KOPT-K1 (cell line): ENCODE data around the gene PI3.

Source experiments
- H3K27ac ChIP-seq: fragments of 200-600 bp; sonication (generic); 2 replicates; pipeline ENCODE4 v1.5.1; 2016; ENCODE audit warnings: antibody characterized with exemption, mild to moderate bottlenecking, low read depth, low read length; ENCODE audit not compliant: poor library complexity, severe bottlenecking
- H3K36me3 ChIP-seq: fragments of 200-600 bp; sonication (generic); 2 replicates; pipeline ENCODE4 v1.5.1; 2017; ENCODE audit warnings: antibody characterized with exemption, mild to moderate bottlenecking, low read length, moderate library complexity; ENCODE audit not compliant: insufficient read depth
- H3K9me3 ChIP-seq: fragments of 200-600 bp; sonication (generic); 2 replicates; pipeline ENCODE4 v1.5.1; 2017; ENCODE audit warnings: antibody characterized with exemption, low read length, mild to moderate bottlenecking; ENCODE audit not compliant: insufficient read depth, poor library complexity, severe bottlenecking

PI3 gene

DNA sequence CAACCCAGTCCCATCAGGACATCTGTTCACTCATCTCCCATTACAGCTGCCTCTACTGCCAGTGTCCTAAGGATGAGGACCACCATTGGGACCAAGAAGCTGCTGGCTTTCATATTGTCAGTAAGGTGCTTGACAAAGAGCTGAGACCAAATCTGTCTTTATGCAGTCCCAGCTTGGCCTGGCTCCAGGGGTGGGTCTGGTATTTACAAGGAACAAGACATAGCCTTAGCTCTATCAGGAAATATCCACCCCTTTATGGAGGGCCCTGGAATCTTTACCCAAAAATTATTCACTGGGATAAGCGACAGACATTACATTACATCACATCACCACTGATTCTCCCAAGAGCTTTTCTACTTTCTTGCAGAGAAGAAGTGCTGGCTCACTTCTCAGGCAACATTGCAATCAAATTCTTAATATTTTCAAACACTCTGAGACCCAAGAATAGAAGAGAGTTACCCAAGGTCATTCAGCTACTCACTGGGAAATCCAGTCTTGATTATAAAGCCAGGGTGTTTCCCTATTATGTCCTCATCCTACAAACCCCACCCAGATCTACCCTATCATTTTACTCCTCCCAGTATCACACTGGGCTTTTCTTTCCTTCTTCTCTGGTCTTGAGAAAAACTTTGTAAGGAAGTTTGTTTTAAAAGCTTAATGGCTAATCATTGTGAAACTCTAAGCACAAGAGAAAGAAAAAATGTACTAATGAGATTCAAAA lies 11.5 kb upstream of the PI3 start:
- Histone ChIP-seq H3K36me3 (no peaks in the 10 kb centered on the region), H3K9me3 (peaks cover 7% of the 10 kb centered on the region), H3K27ac (no peak overlapping the region)

DNA sequence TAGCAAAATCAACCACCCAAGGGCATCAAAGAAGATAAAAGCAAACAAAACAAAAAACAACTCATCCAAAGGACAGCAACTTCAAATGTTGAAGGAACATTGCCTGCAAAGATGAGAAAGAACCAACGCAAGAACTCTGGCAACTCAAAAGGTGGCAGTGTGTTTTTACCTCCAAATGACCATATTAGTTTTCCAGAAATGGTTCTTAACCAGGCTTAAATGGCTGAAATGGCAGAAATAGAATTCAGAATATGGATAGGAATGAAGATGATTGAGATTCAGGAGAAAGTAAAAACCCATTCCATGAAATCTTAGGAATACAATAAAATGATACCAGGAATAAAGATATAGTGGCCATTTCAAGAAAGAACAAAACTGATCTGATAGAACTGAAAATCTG lies 9.8 kb upstream of the PI3 start:
- H3K27ac ChIP-seq, result no peak overlapping the region
- H3K36me3 ChIP-seq, result no peaks in the 10 kb centered on the region
- no peaks in the 10 kb centered on the region for H3K9me3 ChIP-seq

DNA sequence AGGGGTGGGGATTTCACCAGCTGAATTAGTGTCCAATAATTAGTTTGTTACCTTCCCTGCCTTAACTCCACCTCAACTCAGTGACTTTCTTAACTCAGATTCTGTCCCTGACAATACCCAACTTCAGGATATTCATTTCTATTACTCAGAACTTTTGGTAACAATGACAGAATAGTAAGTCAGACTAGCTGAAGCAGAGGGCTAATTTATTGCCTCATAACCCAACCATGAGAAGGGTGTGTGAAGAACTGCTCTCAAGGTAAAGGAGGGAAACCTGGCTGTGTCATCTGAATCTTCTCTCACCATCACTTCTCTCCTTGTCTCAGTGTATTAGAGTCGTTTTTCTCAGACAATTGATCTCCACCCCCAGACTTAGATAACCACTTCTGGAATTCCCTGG lies 1.2 kb upstream of the PI3 start:
- Histone ChIP-seq H3K9me3 (no peaks in the 10 kb centered on the region), H3K36me3 (no peaks in the 10 kb centered on the region), H3K27ac (no peak overlapping the region)

GRCh38 chr20:45176526-45177267 lies 2.0 kb downstream of the PI3 start:
- Histone ChIP-seq H3K36me3 (no peaks in the 10 kb centered on the region), H3K9me3 (no peaks in the 10 kb centered on the region), H3K27ac (no peak overlapping the region)

GRCh38 chr20:45179166-45179565 lies 4.5 kb downstream of the PI3 start:
- Histone ChIP-seq H3K9me3 (no peaks in the 10 kb centered on the region), H3K36me3 (no peaks in the 10 kb centered on the region), H3K27ac (no peak overlapping the region)

- no peaks in the 10 kb centered on the region for H3K36me3 ChIP-seq
- H3K9me3 ChIP-seq, result no peaks in the 10 kb centered on the region
- H3K27ac ChIP-seq, result no peak overlapping the region
Observed at GRCh38 chr20:45181639-45182038, 6.9 kb downstream of the PI3 start.

GRCh38 chr20:45183084-45183483 lies 8.4 kb downstream of the PI3 start:
- no peak overlapping the region for H3K27ac ChIP-seq
- H3K9me3 ChIP-seq, result no peaks in the 10 kb centered on the region
- no peaks in the 10 kb centered on the region for H3K36me3 ChIP-seq

DNA sequence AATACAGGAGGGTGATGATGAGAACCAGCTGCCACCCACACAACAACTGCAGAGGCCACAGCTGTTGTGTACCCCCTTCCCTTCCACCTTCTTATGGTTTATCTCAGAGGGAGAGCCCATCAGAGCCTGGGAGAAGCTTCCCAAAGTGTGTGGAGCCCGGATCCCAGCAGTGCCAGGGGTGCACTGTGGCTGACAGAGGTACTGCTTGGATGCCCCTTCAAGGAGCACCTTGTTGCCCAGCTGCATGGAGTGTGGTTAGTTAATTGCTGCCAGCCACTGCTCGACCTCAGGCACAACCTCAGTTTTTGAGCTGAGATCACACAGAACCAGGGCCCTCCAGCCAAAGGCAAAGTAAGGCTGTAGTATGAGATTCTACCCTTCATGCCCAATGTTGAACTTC lies 13.0 kb downstream of the PI3 start:
- Histone ChIP-seq H3K9me3 (no peaks in the 10 kb centered on the region), H3K27ac (no peak overlapping the region), H3K36me3 (no peaks in the 10 kb centered on the region)

- no peaks in the 10 kb centered on the region for H3K36me3 ChIP-seq
- H3K27ac ChIP-seq, result no peak overlapping the region
- H3K9me3 ChIP-seq, result no peaks in the 10 kb centered on the region
Observed at GRCh38 chr20:45189067-45189609, 14.4 kb downstream of the PI3 start.

DNA sequence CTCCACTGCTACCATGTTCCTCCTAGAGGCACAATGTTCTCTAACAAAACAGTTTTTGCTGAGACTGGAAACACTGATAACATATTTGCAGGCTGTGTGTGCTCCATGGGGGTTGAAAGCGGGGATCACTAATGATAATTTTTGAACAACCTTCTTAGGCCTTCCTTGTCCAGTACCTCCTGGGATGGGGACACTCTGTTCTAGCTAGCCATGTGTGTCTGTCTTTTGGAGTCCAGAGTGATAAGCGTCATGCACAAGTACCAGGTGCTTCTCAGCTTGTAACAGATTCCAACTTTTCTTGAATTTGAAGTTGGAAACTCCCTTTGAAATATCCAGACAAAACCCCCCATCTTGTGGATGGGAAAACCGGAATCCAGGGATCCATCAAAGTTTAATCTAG lies 15.2 kb downstream of the PI3 start:
- Histone ChIP-seq H3K36me3 (no peaks in the 10 kb centered on the region), H3K27ac (no peak overlapping the region), H3K9me3 (no peaks in the 10 kb centered on the region)

DNA sequence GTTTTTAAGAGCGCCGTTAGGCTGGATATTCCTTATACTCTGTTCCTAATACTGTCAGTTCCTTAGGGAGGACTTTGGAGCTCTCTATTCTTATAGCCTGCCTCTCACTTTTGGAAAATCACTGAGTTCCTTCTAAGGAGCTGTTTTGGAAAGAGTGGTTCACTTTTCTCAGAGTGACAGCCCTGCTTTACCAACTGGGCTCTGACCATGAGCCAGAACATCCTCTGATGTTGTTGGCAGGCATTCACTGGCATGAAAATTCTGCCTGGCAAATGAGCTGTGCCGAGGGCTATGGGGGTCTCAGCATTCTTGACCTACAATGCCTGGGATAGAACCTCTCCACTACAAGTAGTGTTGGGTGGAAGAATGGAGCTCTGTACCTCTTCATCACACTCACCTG lies 17.2 kb downstream of the PI3 start:
- Histone ChIP-seq H3K9me3 (peaks cover 3% of the 10 kb centered on the region), H3K27ac (no peak overlapping the region), H3K36me3 (no peaks in the 10 kb centered on the region)

- no peaks in the 10 kb centered on the region for H3K36me3 ChIP-seq
- H3K27ac ChIP-seq, result no peak overlapping the region
- peaks cover 3% of the 10 kb centered on the region for H3K9me3 ChIP-seq
Observed at GRCh38 chr20:45193331-45193730, 18.6 kb downstream of the PI3 start.

DNA sequence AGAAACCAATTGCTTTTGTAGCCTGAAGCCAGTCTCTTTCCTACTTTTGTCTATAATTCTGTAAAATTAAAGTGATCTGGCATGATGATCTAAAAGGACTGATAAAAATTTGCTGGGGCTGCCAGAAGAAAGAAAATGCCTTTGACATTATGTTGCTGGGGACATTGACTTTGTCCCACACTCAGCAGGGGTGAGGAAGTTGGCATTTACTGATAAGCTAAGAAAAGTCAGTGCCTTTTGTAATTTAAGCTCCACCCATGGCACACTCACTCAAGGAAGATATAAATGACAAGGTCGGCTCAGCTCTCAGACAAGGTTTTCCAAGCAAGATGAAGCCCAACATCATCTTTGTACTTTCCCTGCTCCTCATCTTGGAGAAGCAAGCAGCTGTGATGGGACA lies 32.0 kb downstream of the PI3 start, which contains the start of gene SEMG1:
TSS of gene SEMG1 (plus strand) at position 309 of the 400 bp plus-strand sequence. CDS start at position 330, 21 bp downstream.
- no peaks in the 10 kb centered on the region for H3K9me3 ChIP-seq
- H3K36me3 ChIP-seq, result no peaks in the 10 kb centered on the region
- H3K27ac ChIP-seq, result no peak within 1 kb of the TSS

DNA sequence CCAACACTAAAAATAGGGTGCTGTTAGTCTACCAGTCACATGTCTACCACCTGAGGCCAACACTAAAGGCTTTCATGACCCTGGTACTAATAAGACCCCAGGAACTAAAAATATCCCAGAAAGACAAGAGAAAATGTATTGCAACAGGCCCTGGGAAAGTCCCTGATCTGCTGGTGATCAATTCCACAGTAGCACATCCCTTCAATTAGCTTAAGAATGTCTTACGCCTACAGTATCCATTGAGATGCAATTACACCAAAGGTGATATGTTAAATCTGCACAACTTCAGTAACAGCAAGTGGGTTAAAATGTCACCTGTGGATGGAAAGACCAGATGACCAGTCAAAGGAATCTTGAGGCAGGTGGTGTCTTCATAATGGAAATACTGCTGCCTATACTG lies 35.2 kb downstream of the PI3 start:
- Histone ChIP-seq H3K36me3 (no peaks in the 10 kb centered on the region), H3K27ac (no peak overlapping the region), H3K9me3 (no peaks in the 10 kb centered on the region)

- no peaks in the 10 kb centered on the region for H3K9me3 ChIP-seq
- no peaks in the 10 kb centered on the region for H3K36me3 ChIP-seq
- no peak overlapping the region for H3K27ac ChIP-seq
Observed at GRCh38 chr20:45211569-45212474, 37.1 kb downstream of the PI3 start.
